Measurements from ENCODE around the gene OR51D1.

The OR51D1 gene

GRCh38 chr11:4644233-4644632 is 7.0 kb downstream of the OR51D1 start:
- no peak for TF ChIP-seq FOXP2 (optimal IDR thresholded peaks at IDR 0.05; ENCODE audit: borderline replicate concordance, extremely low read depth, extremely low read length, insufficient read depth)
- no peak for TF ChIP-seq POLR2AphosphoS5 (IDR thresholded peaks at IDR 0.05; ENCODE audit: low read depth, low read length)
- no peak for TF ChIP-seq TAF1 (IDR thresholded peaks at IDR 0.05; ENCODE audit: borderline replicate concordance, insufficient read depth, low read length)
- TF ChIP-seq SIN3A (IDR thresholded peaks at IDR 0.05; ENCODE audit: borderline replicate concordance, insufficient read depth, low read length), result no peak
- TF ChIP-seq, protein P1, sequence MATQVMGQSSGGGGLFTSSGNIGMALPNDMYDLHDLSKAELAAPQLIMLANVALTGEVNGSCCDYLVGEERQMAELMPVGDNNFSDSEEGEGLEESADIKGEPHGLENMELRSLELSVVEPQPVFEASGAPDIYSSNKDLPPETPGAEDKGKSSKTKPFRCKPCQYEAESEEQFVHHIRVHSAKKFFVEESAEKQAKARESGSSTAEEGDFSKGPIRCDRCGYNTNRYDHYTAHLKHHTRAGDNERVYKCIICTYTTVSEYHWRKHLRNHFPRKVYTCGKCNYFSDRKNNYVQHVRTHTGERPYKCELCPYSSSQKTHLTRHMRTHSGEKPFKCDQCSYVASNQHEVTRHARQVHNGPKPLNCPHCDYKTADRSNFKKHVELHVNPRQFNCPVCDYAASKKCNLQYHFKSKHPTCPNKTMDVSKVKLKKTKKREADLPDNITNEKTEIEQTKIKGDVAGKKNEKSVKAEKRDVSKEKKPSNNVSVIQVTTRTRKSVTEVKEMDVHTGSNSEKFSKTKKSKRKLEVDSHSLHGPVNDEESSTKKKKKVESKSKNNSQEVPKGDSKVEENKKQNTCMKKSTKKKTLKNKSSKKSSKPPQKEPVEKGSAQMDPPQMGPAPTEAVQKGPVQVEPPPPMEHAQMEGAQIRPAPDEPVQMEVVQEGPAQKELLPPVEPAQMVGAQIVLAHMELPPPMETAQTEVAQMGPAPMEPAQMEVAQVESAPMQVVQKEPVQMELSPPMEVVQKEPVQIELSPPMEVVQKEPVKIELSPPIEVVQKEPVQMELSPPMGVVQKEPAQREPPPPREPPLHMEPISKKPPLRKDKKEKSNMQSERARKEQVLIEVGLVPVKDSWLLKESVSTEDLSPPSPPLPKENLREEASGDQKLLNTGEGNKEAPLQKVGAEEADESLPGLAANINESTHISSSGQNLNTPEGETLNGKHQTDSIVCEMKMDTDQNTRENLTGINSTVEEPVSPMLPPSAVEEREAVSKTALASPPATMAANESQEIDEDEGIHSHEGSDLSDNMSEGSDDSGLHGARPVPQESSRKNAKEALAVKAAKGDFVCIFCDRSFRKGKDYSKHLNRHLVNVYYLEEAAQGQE (IDR thresholded peaks at IDR 0.05; ENCODE audit: insufficient read depth in 1 of 2, low read depth in 2 of 2, low read length in 2 of 2), result no peak

GRCh38 chr11:4645974-4646373 is 8.7 kb downstream of the OR51D1 start:
- TF ChIP-seq, protein P1 (IDR thresholded peaks at IDR 0.05; ENCODE audit: insufficient read depth in 1 of 2, low read depth in 2 of 2, low read length in 2 of 2), result no peak
- TF ChIP-seq POLR2AphosphoS5 (IDR thresholded peaks at IDR 0.05; ENCODE audit: low read depth, low read length) (no peak), SIN3A (IDR thresholded peaks at IDR 0.05; ENCODE audit: borderline replicate concordance, insufficient read depth, low read length) (no peak), TAF1 (IDR thresholded peaks at IDR 0.05; ENCODE audit: borderline replicate concordance, insufficient read depth, low read length) (no peak), FOXP2 (optimal IDR thresholded peaks at IDR 0.05; ENCODE audit: borderline replicate concordance, extremely low read depth, extremely low read length, insufficient read depth) (no peak)

GRCh38 chr11:4647766-4648165 is 10.5 kb downstream of the OR51D1 start:
- TF ChIP-seq POLR2AphosphoS5 (IDR thresholded peaks at IDR 0.05; ENCODE audit: low read depth, low read length) (no peak), SIN3A (IDR thresholded peaks at IDR 0.05; ENCODE audit: borderline replicate concordance, insufficient read depth, low read length) (no peak), FOXP2 (optimal IDR thresholded peaks at IDR 0.05; ENCODE audit: borderline replicate concordance, extremely low read depth, extremely low read length, insufficient read depth) (no peak), TAF1 (IDR thresholded peaks at IDR 0.05; ENCODE audit: borderline replicate concordance, insufficient read depth, low read length) (no peak)
- TF ChIP-seq, protein P1 (IDR thresholded peaks at IDR 0.05; ENCODE audit: insufficient read depth in 1 of 2, low read depth in 2 of 2, low read length in 2 of 2), result no peak

DNA sequence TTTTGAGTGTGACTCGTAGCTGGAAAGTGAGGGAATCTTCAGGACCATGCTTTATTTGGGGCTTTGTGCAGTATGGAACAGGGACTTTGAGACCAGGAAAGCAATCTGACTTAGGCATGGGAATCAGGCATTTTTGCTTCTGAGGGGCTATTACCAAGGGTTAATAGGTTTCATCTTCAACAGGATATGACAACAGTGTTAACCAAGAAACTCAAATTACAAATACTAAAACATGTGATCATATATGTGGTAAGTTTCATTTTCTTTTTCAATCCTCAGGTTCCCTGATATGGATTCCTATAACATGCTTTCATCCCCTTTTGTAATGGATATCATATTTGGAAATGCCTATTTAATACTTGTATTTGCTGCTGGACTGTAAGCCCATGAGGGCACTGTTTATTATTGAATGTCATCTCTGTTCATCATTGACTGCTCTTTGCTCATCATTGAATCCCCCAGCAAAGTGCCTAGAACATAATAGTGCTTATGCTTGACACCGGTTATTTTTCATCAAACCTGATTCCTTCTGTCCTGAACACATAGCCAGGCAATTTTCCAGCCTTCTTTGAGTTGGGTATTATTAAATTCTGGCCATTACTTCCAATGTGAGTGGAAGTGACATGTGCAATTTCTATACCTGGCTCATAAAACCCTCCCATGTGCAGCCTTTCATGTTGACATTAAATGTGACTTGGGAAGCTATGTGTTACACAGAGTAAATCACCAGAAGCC is 17.5 kb downstream of the OR51D1 start:
- TF ChIP-seq FOXP2 (optimal IDR thresholded peaks at IDR 0.05; ENCODE audit: borderline replicate concordance, extremely low read depth, extremely low read length, insufficient read depth) (no peak), SIN3A (IDR thresholded peaks at IDR 0.05; ENCODE audit: borderline replicate concordance, insufficient read depth, low read length) (no peak), TAF1 (IDR thresholded peaks at IDR 0.05; ENCODE audit: borderline replicate concordance, insufficient read depth, low read length) (no peak), POLR2AphosphoS5 (IDR thresholded peaks at IDR 0.05; ENCODE audit: low read depth, low read length) (no peak)
- TF ChIP-seq, protein P1 (IDR thresholded peaks at IDR 0.05; ENCODE audit: insufficient read depth in 1 of 2, low read depth in 2 of 2, low read length in 2 of 2), result no peak

Data from PFSK-1 (cell line).